DND-41 (cell line): Measurements from ENCODE around the gene POC1B.

Experiments
- ATAC-seq: fragments of 200-7000 bp; cut with Tn5 transposase; 3 replicates; pipeline ENCODE4 v1.9.1; 2021; ENCODE audit warnings: low read depth; ENCODE audit not compliant: insufficient read depth
- DNase-seq: peaks from one replicate; pipeline ENCODE4 v3.0.0-alpha.2; 2020
- H2AFZ ChIP-seq: 2 replicates; pipeline ENCODE4 v1.6.0; 2012; ENCODE audit warnings: low read depth, low read length
- H3K27ac ChIP-seq: 2 replicates; pipeline ENCODE4 v1.5.1; 2012; ENCODE audit warnings: low read length, inconsistent platforms
- H3K27me3 ChIP-seq: fragments of 200-600 bp; sonication (generic); 2 replicates; pipeline ENCODE4 v1.6.0; 2012; ENCODE audit warnings: low read length, mild to moderate bottlenecking, inconsistent platforms; ENCODE audit not compliant: insufficient read depth, poor library complexity
- H3K36me3 ChIP-seq: 2 replicates; pipeline ENCODE4 v1.5.1; 2012; ENCODE audit warnings: low read length, inconsistent platforms; ENCODE audit not compliant: insufficient read depth
- H3K4me1 ChIP-seq: 2 replicates; pipeline ENCODE4 v1.5.1; 2012; ENCODE audit warnings: mild to moderate bottlenecking, low read length; ENCODE audit not compliant: insufficient read depth
- H3K4me2 ChIP-seq: 2 replicates; pipeline ENCODE4 v1.6.0; 2012; ENCODE audit warnings: mild to moderate bottlenecking, moderate library complexity, low read length, inconsistent platforms; ENCODE audit not compliant: insufficient read depth
- H3K4me3 ChIP-seq, 2 experiments: fragments of 200-600 bp in 1 of 2; shearing (Covaris generic) in 1 of 2; 2 replicates each; pipeline ENCODE4 v1.5.1; 2012 to 2016; ENCODE audit warnings: inconsistent platforms in 2 of 2, low read length in 2 of 2, mild to moderate bottlenecking in 2 of 2, low read depth in 1 of 2, moderate library complexity in 1 of 2
- H3K79me2 ChIP-seq: 2 replicates; pipeline ENCODE4 v1.6.0; 2012; ENCODE audit warnings: low read length, inconsistent platforms; ENCODE audit not compliant: insufficient read depth
- H3K9ac ChIP-seq: 2 replicates; pipeline ENCODE4 v1.6.0; 2012; ENCODE audit warnings: low read depth, mild to moderate bottlenecking, inconsistent platforms, low read length, moderate library complexity
- H3K9me3 ChIP-seq: 2 replicates; pipeline ENCODE4 v1.5.1; 2012; ENCODE audit warnings: low read length, moderate library complexity, mild to moderate bottlenecking, inconsistent platforms; ENCODE audit not compliant: insufficient read depth, severe bottlenecking
- H4K20me1 ChIP-seq: 2 replicates; pipeline ENCODE4 v1.6.0; 2012; ENCODE audit warnings: low read length; ENCODE audit not compliant: insufficient read depth
- EZH2 ChIP-seq: IDR thresholded peaks from 3 replicates; pipeline ENCODE4 v1.6.1; 2012; ENCODE audit warnings: borderline replicate concordance, low read depth, mild to moderate bottlenecking, moderate library complexity, low read length, inconsistent platforms; ENCODE audit not compliant: severe bottlenecking
- TF ChIP-seq, protein P1 (sequence below): IDR thresholded peaks from 2 replicates; pipeline ENCODE4 v1.5.1; 2012; ENCODE audit warnings: borderline replicate concordance, low read length, moderate library complexity, mild to moderate bottlenecking; ENCODE audit not compliant: poor library complexity, severe bottlenecking; ENCODE audit errors: extremely low read depth

POC1B gene

DNA sequence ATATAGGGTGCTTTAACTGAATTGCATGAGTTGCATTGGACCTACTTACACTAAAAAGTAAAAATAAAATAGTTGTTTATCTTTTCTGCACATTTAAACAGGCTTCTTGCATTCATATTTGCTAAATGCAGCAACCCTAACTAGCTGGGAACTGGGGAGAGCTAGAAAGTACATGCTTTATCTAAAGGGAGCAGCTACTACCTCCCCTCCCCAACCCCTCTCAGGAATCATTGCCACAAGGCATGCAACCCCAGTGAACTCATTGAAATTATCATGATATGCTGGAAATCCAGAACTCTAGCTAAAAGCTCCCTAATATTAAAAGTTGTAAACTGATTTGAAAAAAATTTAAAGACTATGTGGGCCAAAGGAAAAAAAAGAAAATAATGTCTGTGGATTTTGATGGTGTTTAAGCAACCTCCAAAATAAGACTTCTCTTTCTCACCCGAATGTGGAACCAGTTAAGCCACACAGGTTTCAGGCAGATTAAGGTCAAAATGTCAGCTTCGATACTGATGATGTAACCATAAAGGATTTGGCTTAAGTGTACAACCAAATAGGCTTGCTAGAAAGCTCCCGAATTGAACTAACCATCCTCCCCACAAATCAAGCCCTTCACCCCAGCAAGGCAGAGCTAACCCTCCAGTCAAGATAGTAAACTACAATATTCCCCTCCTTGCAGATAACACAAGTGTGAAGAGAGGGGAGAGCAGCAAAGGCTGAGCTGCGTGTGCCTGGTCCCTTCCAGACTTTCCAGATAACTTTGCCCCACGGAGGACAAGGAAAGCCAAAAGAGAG lies 13.8 kb upstream of the POC1B start:
- DNase-seq (no peak), ATAC-seq (no peak)
- no peak overlapping the region for H3K27ac ChIP-seq
- H3K36me3 ChIP-seq: no peaks in the 10 kb centered on the region
- no peaks in the 10 kb centered on the region for H3K27me3 ChIP-seq
- H3K4me3 ChIP-seq: no peak overlapping the region
- no peak overlapping the region for H2AFZ ChIP-seq
- H3K4me1 ChIP-seq: no peaks in the 10 kb centered on the region
- no peaks in the 10 kb centered on the region for H3K79me2 ChIP-seq
- no peak overlapping the region for H3K9ac ChIP-seq
- no peaks in the 10 kb centered on the region for H4K20me1 ChIP-seq
- no peak for TF ChIP-seq EZH2
- TF ChIP-seq, protein P1, sequence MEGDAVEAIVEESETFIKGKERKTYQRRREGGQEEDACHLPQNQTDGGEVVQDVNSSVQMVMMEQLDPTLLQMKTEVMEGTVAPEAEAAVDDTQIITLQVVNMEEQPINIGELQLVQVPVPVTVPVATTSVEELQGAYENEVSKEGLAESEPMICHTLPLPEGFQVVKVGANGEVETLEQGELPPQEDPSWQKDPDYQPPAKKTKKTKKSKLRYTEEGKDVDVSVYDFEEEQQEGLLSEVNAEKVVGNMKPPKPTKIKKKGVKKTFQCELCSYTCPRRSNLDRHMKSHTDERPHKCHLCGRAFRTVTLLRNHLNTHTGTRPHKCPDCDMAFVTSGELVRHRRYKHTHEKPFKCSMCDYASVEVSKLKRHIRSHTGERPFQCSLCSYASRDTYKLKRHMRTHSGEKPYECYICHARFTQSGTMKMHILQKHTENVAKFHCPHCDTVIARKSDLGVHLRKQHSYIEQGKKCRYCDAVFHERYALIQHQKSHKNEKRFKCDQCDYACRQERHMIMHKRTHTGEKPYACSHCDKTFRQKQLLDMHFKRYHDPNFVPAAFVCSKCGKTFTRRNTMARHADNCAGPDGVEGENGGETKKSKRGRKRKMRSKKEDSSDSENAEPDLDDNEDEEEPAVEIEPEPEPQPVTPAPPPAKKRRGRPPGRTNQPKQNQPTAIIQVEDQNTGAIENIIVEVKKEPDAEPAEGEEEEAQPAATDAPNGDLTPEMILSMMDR: no peak
- no peak overlapping the region for H3K4me2 ChIP-seq
- H3K9me3 ChIP-seq: no peaks in the 10 kb centered on the region

DNA sequence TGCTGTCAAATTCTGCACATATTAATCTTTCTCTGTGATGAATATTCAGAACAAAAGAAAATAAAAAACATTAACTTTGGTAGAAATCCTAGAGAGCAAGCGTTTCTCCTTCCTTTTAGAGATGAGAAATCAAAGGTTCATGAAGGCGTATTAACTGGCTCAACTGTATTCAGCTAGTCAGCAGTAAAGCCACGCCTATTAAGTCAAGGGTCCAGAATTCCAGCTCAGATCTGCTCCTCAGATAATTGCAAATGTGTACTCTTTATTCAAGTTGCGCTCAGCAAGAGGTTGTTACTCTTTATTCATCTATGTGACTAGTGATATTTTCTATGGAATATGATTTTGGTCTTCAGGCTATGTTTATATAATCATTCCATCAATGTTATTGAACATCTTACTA lies 13.1 kb upstream of the POC1B start:
- H3K36me3 ChIP-seq: no peaks in the 10 kb centered on the region
- H3K79me2 ChIP-seq: no peaks in the 10 kb centered on the region
- no peak overlapping the region for H3K4me3 ChIP-seq
- TF ChIP-seq, protein P1: no peak
- no peak for TF ChIP-seq EZH2
- DNase-seq: no peak
- H3K4me2 ChIP-seq: no peak overlapping the region
- ATAC-seq: no peak
- no peaks in the 10 kb centered on the region for H3K4me1 ChIP-seq
- H3K27me3 ChIP-seq: no peaks in the 10 kb centered on the region
- H4K20me1 ChIP-seq: peaks cover 2% of the 10 kb centered on the region; the same call in 1 of the 2 replicates
- H3K9me3 ChIP-seq: no peaks in the 10 kb centered on the region
- H3K27ac ChIP-seq: no peak overlapping the region
- H2AFZ ChIP-seq: no peak overlapping the region
- H3K9ac ChIP-seq: no peak overlapping the region

DNA sequence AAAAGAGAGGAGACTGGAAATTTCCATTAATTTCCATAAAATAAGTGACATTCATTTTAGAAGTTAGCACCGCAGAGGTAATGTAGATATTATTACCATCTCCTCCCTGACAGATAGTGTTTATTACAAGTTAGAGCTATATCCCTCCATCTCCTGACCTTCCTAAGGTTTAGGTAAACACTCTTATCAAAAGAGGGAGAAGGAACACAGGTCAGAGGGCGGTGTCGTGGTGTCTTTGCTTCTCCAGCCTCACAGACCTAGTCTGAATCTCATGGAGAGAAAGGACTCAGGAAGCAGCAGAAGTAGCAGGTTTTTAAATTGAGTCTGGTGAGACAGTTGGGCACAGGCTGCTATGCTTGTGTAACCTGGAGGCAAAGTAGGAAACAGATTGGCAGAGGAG lies 11.5 kb upstream of the POC1B start:
- H3K27me3 ChIP-seq: no peaks in the 10 kb centered on the region
- TF ChIP-seq, protein P1: no peak
- TF ChIP-seq EZH2: no peak
- H3K9ac ChIP-seq: no peak overlapping the region
- no peaks in the 10 kb centered on the region for H3K79me2 ChIP-seq
- H3K4me1 ChIP-seq: no peaks in the 10 kb centered on the region
- ATAC-seq (no peak), DNase-seq (no peak)
- H3K4me2 ChIP-seq: no peak overlapping the region
- H3K36me3 ChIP-seq: no peaks in the 10 kb centered on the region
- H4K20me1 ChIP-seq: peaks cover 6% of the 10 kb centered on the region
- no peak overlapping the region for H3K27ac ChIP-seq
- no peaks in the 10 kb centered on the region for H3K9me3 ChIP-seq
- no peak overlapping the region for H3K4me3 ChIP-seq
- H2AFZ ChIP-seq: no peak overlapping the region
